ENCODE data around the gene ARMC10.

DNA sequence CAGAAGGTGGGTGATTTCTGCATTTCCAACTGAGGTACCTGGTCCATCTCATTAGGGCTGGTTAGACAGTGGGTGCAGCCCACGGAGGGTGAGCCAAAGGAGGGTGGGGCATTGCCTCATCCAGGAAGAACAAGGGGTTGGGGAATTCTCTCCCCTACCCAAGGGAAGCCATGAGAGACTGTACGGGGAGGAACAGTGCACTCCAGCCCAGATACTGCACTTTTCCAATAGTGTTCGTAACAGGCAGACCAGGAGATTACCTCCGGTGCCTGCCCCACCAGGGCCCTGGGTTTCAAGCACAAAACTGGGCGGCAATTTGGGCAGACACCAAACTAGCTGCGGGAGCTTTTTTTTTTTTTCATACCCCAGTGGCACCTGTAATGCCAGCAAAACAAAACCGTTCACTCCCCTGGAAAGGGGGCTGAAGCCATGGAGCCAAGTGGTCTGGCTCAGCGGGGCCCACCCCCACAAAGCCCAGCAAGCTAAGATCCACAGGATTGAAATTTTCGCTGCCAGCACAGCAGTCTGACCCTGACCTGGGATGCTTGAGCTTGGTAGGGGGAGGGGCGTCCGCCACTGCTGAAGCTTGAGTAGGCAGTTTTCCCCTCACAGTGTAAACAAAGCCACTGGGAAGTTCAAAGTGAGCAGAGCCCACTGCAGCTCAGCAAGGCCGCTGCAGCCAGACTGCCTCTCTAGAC lies 31.2 kb downstream of the ARMC10 start:
- TF ChIP-seq EP300 (conservative IDR thresholded peaks at IDR 0.05; ENCODE audit: poor library complexity, severe bottlenecking), result no peak
- TF ChIP-seq CTCF (IDR thresholded peaks at IDR 0.05; ENCODE audit: poor library complexity, severe bottlenecking), result no peak
- TF ChIP-seq TAF1 (IDR thresholded peaks at IDR 0.05; ENCODE audit: low read depth), result no peak
- TF ChIP-seq RAD21 (conservative IDR thresholded peaks at IDR 0.05), result no peak
